IPS-18c (cell line): ENCODE measurements around the gene FADS2.

Experiments
- H3K4me3 ChIP-seq: 2 replicates; pipeline ENCODE4 v1.7.0; 2013; ENCODE audit warnings: low read depth, mild to moderate bottlenecking, low read length, moderate library complexity; ENCODE audit not compliant: insufficient read depth
- H3K9me3 ChIP-seq: one replicate; pipeline ENCODE4 v1.6.1; 2013; ENCODE audit warnings: mild to moderate bottlenecking, low read length, moderate library complexity; ENCODE audit not compliant: control insufficient read depth, insufficient read depth

The FADS2 gene

GRCh38 chr11:61827571-61828378, at the start of gene FADS2:
FADS2 (plus strand) TSS chr11:61828300; CDS start chr11:61828391, 91 bp downstream.
- Histone ChIP-seq H3K9me3 (no peaks in the 10 kb centered on the region), H3K4me3 (peak within 1 kb of the TSS; percentile 93)

DNA sequence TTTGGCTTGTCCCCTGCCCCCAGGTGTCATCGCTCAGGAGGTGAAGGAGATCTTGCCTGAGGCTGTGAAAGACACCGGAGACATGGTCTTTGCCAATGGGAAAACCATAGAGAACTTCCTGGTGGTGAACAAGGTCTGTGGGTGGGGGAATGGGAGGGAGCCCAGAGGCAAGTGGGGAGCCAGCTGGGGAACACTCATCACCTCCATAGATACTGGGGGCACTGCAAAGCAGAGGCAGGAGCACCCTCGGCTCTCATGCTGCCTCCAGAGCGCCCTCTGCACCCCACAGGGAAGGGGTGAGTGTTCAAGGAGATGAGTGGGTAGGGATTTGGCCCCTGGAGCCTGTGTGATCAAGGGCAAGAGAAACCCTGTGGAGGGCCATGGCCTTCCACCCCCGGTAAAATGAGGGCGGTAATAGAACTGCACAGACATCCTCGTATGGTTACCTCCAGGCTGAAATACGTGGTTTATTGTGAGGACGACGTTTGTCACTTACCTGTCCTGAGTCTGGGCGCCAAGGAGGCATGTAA, 49.7 kb upstream of the FADS2 start:
- Histone ChIP-seq H3K4me3 (no peak overlapping the region), H3K9me3 (no peaks in the 10 kb centered on the region)

DNA sequence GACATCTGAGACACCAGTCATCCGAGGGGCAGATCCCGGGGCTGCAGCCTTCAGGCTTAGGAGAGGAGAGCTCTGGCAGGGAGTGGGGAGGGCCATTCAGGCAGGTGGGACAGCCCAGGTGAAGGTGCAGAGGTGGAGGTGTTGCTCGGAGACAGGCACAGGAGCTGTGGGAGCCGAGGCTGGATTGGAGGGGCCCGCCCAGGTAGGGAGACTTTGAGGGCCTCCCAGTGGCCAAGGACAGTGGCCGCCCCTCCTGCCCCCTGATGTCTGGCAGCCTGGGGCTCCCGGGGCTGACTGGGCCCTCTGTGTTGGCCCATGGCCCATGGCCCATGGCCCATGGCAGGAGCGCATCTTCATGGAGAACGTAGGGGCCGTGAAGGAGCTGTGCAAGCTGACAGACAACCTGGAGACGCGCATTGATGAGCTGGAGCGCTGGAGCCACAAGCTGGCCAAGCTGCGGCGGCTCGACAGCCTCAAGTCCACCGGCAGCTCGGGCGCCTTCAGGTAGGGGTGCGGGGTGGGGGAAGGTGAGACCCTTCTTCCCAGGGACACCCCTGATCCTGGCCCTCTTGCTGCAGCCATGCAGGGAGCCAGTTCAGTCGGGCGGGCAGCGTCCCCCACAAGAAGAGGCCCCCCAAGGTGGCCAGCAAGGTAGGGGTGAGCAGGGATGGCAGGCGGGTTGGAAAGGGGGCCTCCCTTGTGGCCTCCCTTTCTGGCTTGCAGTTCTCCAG, 49.0 kb upstream of the FADS2 start:
- Histone ChIP-seq H3K4me3 (no peak overlapping the region), H3K9me3 (no peaks in the 10 kb centered on the region)

- Histone ChIP-seq H3K4me3 (no peak overlapping the region; the same call in 1 of the 2 replicates), H3K9me3 (no peaks in the 10 kb centered on the region)
Measured at GRCh38 chr11:61779666-61780525, 48.2 kb upstream of the FADS2 start.

- H3K4me3 ChIP-seq = no peak overlapping the region
- H3K9me3 ChIP-seq = no peaks in the 10 kb centered on the region
Measured at GRCh38 chr11:61780581-61781162, 47.4 kb upstream of the FADS2 start.

GRCh38 chr11:61781585-61781984, 46.5 kb upstream of the FADS2 start:
- Histone ChIP-seq H3K4me3 (no peak overlapping the region), H3K9me3 (no peaks in the 10 kb centered on the region)

DNA sequence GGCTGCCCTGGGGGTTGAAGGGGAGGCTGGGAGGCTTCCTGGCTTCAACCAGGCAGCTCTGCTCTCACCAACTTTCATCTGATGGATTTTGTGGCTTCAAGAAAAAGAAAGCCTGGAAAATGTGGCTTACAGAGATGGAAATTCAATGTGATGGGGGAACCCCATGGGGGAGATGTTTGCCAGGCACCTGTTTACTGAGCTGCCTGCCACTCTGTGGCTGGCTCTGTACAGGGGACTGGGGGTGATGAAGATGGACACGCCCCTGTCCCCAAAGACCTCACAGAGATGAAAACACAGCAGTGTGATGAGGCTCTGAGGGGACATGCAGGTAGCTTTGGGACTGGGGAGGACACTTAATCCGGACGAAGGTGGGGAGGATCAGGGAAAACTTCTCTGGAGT, 45.8 kb upstream of the FADS2 start:
- H3K9me3 ChIP-seq = no peaks in the 10 kb centered on the region
- H3K4me3 ChIP-seq = no peak overlapping the region

GRCh38 chr11:61782841-61783240, 45.3 kb upstream of the FADS2 start:
- H3K9me3 ChIP-seq = no peaks in the 10 kb centered on the region
- H3K4me3 ChIP-seq = no peak overlapping the region

DNA sequence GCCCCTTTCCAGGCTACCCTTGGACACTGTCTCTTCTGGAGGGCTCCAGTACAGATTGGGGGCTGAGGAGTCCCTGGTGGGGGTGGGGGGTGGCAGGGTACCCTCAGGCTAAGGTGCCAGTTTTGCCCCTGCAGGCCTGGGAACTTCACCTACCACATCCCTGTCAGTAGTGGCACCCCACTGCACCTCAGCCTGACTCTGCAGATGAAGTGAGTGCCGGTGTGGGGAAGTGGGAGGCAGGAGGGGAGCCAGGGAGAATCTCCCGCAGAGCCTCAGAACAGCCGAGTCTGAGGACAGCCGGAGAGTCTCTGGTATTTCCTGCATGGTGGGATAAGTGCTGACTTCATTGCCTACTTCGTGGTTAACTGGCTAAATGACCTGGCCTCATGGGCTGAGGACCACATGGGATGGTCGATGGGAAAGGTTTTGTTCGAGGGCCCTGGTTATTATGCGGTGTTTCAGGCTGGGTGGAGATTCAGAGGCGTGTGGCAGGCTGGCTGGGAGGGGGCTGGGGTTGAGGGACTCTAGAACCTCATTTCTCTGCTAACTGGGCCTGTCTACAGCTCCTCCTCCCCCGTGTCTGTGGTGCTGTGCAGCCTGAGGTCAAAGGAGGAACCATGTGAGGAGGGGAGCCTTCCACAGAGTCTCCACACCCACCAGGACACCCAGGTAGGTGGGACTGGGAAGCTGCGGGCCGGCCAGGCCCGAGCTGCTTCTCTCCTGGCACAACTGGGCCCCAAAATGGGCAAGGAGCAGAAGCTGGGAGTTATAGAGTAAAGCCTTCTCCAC, 44.2 kb upstream of the FADS2 start:
- H3K4me3 ChIP-seq = no peak overlapping the region

DNA sequence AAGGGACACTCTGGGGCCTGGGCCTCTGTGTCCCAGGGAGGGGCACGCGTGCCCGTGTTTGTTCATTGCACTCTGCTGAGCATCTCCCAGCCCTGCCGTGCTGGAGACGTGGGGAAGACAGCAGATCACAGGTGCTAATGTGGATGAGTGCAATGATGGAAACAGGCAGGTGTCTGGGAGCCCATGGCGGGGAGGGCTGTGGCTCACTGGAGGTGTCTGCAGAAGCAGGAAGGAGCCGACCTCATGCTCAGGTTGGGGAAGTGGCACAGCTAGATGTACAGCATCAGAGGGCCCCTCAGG, 43.6 kb upstream of the FADS2 start:
- H3K9me3 ChIP-seq = no peaks in the 10 kb centered on the region
- no peak overlapping the region for H3K4me3 ChIP-seq

More for the DNA sequence above, 44.2 kb upstream of the FADS2 start:
- no peaks in the 10 kb centered on the region for H3K9me3 ChIP-seq

- Histone ChIP-seq H3K9me3 (no peaks in the 10 kb centered on the region), H3K4me3 (no peak overlapping the region)
Measured at GRCh38 chr11:61785837-61786402, 42.2 kb upstream of the FADS2 start.

GRCh38 chr11:61787928-61788491, 40.1 kb upstream of the FADS2 start:
- Histone ChIP-seq H3K9me3 (no peaks in the 10 kb centered on the region), H3K4me3 (no peak overlapping the region)

DNA sequence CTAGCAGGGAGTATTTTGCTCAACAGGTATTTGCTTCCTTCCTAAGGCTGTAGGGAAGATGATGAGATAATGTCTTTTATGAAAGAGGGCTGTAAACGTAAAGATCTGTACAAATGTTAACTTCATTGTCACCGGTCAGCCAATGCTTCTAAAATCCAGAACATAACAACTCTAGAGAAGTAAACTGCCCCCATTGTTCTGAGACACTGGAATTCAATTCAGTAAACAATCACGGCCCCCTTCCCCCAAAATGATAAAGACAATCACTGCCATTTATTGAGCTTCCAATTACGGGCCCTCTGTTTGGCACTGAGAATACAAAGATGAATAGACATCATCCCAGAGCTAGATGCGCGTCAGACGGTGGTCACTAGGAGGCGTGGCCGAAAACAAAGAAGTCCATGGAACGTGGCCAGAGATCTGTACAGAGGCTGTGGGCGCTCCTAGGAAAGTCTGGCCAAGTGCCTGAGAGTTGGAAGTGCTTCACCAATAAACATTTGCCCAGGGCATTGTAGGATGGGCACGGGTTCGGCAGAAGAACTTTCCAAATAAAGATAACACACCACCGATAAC, 36.3 kb upstream of the FADS2 start:
- H3K4me3 ChIP-seq = peak overlapping the region; percentile 91

GRCh38 chr11:61792310-61793082, 35.6 kb upstream of the FADS2 start, which contains the start of the genes FEN1 and TMEM258:
FEN1 (plus strand) TSS chr11:61792911; CDS start chr11:61795362, 2,451 bp downstream.
TMEM258 (minus strand) TSS chr11:61792599; CDS start chr11:61792558, 41 bp downstream.
- peak within 1 kb of the TSS; percentile 91 for H3K4me3 ChIP-seq
- H3K9me3 ChIP-seq = no peaks in the 10 kb centered on the region

More for the DNA sequence above, 36.3 kb upstream of the FADS2 start:
- no peaks in the 10 kb centered on the region for H3K9me3 ChIP-seq
